ENCODE measurements around the gene AHI1.
"Not testable (repeated sequence)": the region's sequence is repeated elsewhere in the genome, so short reads cannot be mapped to it uniquely, and the experiment has no call there.

AHI1 gene

DNA sequence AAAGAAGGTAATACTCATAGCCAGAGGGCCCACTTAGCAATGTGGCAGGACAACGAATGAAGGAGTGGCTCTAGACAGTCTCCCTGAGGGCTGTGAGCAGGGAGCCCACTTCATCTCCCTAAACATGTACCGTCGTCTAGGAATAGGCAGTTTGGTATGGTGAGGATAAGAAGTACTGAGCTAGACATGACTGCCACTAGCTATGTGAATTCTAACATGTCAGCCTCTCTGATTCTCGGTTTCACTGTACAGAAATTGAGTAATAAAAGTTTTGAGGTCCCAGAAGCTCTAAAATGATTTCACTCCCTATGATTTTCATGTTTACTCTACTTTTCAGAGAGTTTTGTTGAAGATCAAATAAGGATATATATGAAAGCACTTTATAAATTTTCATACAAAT is 107.1 kb downstream of the AHI1 start:
- no peak for ATAC-seq
- DNase-seq: no peak

GRCh38 chr6:135385299-135385698 is 112.2 kb downstream of the AHI1 start:
- ATAC-seq: no peak

GRCh38 chr6:135383766-135384165 is 113.8 kb downstream of the AHI1 start:
- ATAC-seq: no peak
- no peak for DNase-seq

More at GRCh38 chr6:135385299-135385698, 112.2 kb downstream of the AHI1 start:
- no peak for DNase-seq

GRCh38 chr6:135383301-135383700 is 114.2 kb downstream of the AHI1 start:
- ATAC-seq (no peak), DNase-seq (no peak)

DNA sequence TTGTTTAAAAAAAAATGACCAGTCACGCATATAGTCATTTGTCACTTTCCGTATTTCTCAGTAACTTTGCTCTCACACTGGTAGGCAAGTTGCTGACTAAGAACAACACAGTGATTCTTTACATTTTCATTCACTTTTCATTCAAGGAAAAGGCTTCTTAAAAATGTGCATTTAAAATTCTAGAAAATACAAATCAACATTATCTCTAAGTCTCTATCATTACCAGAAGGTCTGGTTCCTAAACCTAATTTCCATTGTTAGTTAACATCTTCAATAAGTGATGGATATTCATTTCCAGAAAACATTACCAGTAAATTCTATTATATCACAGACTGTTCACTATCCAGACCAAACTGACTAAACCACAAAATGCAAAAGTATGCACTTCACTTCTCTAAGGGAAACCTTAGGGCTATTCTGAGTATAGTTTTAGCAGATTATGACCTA is 115.3 kb downstream of the AHI1 start:
- ATAC-seq: no peak

DNA sequence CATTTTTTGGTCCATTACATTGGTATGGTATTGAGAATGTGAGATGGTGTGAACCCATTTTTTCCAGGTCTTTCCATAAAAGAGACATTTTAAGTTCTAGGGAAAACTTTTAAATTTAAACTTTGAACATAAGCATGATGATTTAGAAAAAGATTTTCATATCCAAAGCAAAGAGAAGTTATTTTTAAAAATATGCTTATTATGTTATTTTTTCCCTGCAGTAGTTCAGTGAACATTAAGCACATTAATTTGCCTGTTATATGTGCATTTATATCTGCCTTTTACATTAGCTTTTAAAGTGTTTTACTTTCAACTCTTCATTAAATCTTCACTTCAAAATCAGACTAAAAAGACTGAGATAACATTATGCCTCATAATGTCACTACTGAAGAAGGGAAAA is 116.7 kb downstream of the AHI1 start:
- DNase-seq (no peak), ATAC-seq (no peak)

More for the DNA sequence above, 115.3 kb downstream of the AHI1 start:
- no peak for DNase-seq

DNA sequence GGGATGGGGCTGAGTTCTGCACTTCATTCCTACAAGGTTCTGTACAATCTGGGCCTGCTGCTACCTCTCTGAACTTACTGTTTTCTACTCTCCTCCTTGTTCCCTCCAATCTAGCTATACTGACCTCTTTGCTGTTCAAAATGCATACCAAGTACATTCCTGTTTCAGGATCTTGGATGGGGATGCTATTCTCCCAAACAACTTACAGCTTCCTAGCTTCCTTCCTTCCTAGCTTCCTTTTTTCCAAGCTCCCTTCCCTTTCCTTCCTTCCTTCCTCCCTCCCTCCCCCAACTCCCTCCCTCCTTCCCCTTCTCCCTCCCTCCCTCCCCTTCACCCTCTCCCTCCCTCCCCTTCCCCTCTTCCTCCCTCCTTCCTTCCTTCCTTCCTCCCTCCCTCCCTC is 117.9 kb downstream of the AHI1 start:
- ATAC-seq: no peak
- DNase-seq: no peak

GRCh38 chr6:135372758-135373157 is 124.8 kb downstream of the AHI1 start:
- ATAC-seq (no peak), DNase-seq (no peak)

GRCh38 chr6:135363622-135364021 is 133.9 kb downstream of the AHI1 start:
- DNase-seq, ATAC-seq: not testable (repeated sequence)

DNA sequence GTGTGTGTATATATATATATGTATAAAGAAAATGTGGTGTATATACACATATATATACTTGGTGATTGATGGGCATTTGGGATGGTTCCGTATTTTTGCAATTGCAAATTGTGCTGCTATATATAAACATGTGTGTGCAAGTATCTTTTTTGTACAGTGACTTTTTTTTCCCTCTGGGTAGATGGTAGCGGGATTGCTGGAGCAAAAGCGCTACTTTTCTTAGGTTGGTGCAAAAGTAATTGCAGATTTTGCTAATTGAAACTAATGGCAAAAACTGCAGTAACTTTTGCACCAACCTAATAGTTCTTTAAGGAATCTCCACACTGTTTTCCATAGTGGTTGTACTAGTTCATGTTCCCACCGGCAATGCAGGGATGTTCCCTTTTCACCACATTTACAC is 135.4 kb downstream of the AHI1 start:
- no peak for ATAC-seq
- DNase-seq: no peak

DNA sequence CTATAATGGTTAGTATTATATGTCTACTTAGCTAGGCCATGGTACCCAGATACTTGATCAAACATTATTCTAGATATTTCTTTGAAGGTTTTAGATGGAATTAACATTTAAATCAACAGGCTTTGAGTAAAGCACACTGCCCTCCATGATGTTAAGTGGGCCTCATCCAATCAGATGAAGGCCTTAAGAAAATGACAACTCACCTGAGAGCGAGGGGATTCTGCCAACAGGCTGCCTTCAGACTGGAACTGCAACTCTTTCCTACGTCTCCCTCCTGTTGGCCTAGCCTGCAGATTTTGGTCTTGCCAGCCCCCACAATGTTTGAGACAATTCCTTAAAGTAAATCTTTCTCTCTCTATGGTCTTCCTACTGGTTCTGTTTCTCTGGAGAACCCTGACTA is 137.3 kb downstream of the AHI1 start:
- ATAC-seq (no peak), DNase-seq (no peak)

GRCh38 chr6:135358985-135359384 is 138.6 kb downstream of the AHI1 start:
- no peak for DNase-seq
- ATAC-seq: no peak

- ATAC-seq: no peak
- no peak for DNase-seq
Observed at GRCh38 chr6:135358251-135358821, 139.2 kb downstream of the AHI1 start.

DNA sequence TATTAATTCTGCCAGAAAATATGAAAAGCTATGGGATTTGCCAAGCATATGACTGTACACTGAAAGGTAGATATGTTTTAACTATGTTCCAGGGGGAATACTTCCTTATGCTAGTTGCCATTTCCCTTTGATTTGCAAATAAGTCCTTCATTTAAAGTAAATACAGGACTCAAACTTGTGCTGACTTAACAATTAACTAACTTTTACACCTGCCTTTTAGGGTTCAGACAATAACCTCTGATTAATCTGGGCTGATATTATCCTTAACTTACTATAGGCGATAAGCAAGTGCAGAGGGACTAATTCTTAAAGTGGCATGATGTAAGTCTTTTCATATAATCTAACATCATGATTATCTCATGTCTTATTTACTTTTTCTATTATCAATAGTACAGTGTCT is 143.1 kb downstream of the AHI1 start:
- DNase-seq (no peak), ATAC-seq (no peak)

- no peak for ATAC-seq
- DNase-seq: no peak
Observed at GRCh38 chr6:135353113-135353512, 144.4 kb downstream of the AHI1 start.

DNA sequence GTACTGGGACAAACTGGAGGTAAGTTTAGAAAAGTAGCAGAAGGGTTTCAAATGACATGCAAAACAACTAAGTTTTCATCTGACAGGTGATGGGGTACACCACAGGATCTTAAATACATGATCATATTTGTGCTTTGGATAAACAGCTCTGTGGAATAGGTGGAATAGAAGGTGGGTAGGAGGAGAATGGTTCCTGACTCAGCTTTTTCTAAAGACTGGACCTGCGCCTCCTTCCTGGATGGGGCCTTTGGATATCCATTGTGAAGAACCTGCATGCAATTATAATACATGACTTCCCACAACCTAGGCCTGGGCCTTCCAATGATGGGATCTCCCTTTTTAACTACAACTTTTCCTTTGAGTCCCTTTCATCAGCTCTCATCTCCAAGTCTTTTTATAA is 145.9 kb downstream of the AHI1 start:
- ATAC-seq (no peak), DNase-seq (no peak)

DNA sequence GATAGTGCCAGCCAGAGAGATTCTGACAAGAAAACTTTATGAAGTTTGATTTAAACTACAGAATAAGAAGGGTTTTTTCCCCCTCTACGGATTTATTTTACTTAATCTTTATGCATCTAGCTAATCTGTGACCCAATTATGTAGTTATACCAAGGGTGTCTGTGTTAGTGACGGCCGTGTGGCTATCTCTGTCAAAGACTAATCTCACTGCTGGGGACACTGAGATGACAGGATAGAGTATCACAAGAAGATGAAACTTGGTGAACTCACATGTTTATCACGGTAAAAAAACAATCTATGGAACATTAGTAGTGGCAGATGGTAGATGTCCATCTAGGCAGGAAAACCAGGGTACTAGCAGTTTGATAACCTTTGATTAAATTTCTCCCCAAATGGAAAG is 149.7 kb downstream of the AHI1 start:
- DNase-seq (no peak), ATAC-seq (no peak)

GRCh38 chr6:135346747-135347146 is 150.8 kb downstream of the AHI1 start:
- DNase-seq (no peak), ATAC-seq (no peak)

- DNase-seq (no peak), ATAC-seq (no peak)
Observed at GRCh38 chr6:135344526-135344925, 153.0 kb downstream of the AHI1 start.

GRCh38 chr6:135339920-135340319 is 157.6 kb downstream of the AHI1 start:
- ATAC-seq, DNase-seq: not testable (repeated sequence)

DNA sequence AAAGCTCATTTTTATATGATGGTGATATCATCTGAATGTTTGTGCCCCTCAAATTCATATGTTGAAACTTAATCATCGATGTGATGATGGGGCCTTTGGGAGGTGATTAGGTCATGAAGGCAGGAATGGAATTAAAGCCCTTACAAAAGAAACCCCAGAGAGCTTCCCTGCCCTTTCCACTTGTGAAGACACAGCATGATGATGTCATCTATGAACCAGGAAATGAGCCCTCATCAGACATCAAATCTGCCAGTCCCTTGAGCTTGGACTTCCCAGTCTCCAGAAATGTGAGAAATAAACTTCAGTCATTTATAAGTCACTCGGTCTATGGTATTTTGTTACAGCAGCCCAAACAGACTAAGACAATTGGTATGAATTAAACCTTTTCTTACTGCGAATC is 163.4 kb downstream of the AHI1 start:
- no peak for DNase-seq
- peak; percentile 57 for ATAC-seq

DNA sequence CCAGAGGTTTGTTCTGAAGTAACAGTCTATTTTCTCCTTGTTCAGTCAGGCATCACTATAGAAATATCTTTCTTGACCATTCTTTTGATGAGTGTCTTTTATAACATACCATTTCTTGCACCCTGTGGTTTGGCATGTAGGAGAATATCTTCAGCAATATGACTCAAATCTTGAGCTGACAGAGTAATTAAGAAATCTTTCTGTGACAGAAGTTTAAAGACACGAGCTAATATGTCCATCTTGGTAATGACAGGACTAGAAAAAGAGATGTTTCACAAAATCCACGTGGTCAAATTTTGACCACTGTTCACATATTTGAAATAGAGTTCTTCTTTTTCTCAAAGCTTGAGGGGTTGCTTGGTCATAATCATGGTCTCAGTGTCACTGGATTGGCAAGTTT is 166.5 kb downstream of the AHI1 start:
- no peak for ATAC-seq
- DNase-seq: no peak

DNA sequence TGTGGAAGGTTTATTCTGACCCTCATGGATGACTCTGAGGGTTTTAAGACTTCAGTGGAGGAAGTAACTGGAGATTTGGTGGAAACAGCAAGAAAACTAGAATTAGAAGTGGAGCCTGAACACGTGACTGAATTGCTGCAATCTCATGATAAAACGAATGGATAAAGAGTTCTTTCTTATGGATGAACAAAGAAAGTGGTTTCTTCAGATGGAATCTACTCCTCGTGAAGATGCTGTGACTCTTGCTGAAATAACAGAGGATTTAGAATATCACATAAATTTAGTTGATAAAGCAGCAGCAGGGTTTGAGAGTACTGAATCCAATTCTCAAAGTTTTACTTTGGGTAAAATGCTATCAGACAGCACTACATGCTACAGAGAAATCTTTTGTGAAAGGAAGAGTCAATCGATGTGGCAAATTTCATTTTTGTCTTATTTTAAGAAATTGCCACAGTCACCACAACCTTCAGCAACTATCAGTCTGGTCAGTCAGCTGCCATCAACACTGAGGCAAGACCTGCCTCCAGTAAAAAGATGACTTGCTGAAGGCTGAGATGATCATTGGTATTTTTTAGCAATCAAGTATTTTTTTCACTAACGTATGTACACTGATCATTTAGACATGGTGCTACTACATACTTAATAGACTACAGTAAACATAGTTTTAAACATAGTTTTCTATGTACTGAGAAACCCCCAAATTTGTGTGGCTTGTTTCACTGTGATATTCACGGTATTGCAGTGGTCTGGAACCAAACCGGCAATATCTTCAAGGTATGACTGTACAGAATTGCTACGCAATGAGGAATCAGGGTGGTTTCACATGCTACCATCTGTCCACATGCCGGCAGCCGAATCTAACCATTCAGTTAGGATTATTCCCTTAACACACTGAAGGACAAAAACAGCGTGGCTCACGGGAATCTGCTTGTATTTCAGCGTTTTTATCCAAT is 167.4 kb downstream of the AHI1 start:
- DNase-seq: no peak
- no peak for ATAC-seq

DNA sequence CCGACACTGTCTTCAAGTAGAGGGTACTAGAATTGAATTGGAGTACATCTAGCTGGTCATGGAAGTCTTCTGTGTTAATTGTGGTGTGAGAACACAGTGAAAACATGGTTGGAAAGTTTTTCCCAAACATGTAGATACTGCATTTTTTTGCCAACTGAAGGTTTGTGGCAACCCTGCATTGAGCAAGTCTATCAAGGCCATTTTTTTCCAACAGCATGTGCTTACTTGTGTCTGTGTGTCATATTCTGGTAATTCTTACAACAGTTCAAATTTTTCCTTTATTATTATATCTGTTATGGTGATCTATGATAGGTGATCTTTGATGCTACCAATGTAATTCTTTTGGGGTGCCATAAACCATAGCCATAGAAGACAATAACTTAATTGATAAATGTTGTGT is 169.4 kb downstream of the AHI1 start:
- no peak for ATAC-seq
- no peak for DNase-seq
